Gastrocnemius medialis (tissue), 4 donors: ENCODE measurements around the gene MAP2K6. TPM values are rescaled to one million over a fixed set of nuclear protein-coding genes. Genes with fewer than 3 reads are reported as not detected.

ENCODE experiments used
- ATAC-seq, 2 donors: fragments of 150-250 bp; one replicate each; pipeline ENCODE4 v1.9.1; 2016
- DNase-seq, 2 donors: peaks; one replicate each; pipeline ENCODE4 v3.0.0-alpha.2; 2019
- H3K27ac ChIP-seq, 4 donors: fragments of 200-600 bp; sonication (generic); 1 replicate in 1 of 4; 2 replicates in 3 of 4; pipeline ENCODE4 v1.5.1; 2016 to 2018; ENCODE audit warnings: mild to moderate bottlenecking in 2 of 4, moderate library complexity in 1 of 4
- H3K27me3 ChIP-seq, 3 donors: fragments of 200-600 bp; sonication (generic) in 2 of 3; 1 replicate in 1 of 3; 2 replicates in 2 of 3; pipeline versions ENCODE4 v1.5.1 to v1.6.0; 2016 to 2019; ENCODE audit warnings: mild to moderate bottlenecking in 1 of 3, moderate library complexity in 1 of 3
- H3K36me3 ChIP-seq, 2 donors: fragments of 200-600 bp; sonication (generic) in 1 of 2; one replicate each; pipeline ENCODE4 v1.5.1; 2017 to 2018
- H3K4me1 ChIP-seq, 2 donors: fragments of 200-600 bp; sonication (generic) in 1 of 2; one replicate each; pipeline ENCODE4 v1.5.1; 2016 to 2017; ENCODE audit warnings: mild to moderate bottlenecking in 2 of 2
- H3K4me3 ChIP-seq, 4 donors: fragments of 200-600 bp; sonication (generic) in 3 of 4; 1 replicate in 1 of 4; 2 replicates in 3 of 4; pipeline ENCODE4 v1.5.1; 2016 to 2019; ENCODE audit warnings: mild to moderate bottlenecking in 2 of 4
- H3K9me3 ChIP-seq, 3 donors: fragments of 200-600 bp; sonication (generic) in 2 of 3; 1 replicate in 1 of 3; 2 replicates in 2 of 3; pipeline ENCODE4 v1.5.1; 2016 to 2019
- POLR2A ChIP-seq, 2 donors: fragments of 450-650 bp; IDR thresholded peaks; one replicate each; pipeline ENCODE4 v1.6.1; 2017; ENCODE audit warnings: antibody characterized with exemption in 2 of 2, mild to moderate bottlenecking in 2 of 2, moderate library complexity in 2 of 2
- in situ Hi-C, 4 donors: fragments of 200-750 bp; cut with MboI; loops; one replicate each; pipeline versions ENCODE4 v1.15.0 to v1.8.0; 2017; ENCODE audit warnings: low sequenced_read_pairs in 4 of 4
- intact Hi-C: fragments of 100-400 bp; cut with DNase I; formaldehyde crosslinking; loops from one replicate; pipeline ENCODE4 v1.15.1; 2023; ENCODE audit warnings: low total_unique reads
- total RNA-seq, 4 donors: library from RNA; depleted of rRNA; stranded (reverse); fragments of >200 nt; gene quantifications; one replicate each; pipeline versions ENCODE4 v1.1.0 to v1.2.3, GENCODE V29; 2016
- TF ChIP-seq, protein P1 (sequence below), 5 experiments: fragments of 450-650 bp in 3 of 5; fragments of 200-600 bp in 2 of 5; sonication (generic) in 2 of 5; IDR thresholded peaks in 4 of 5; conservative IDR thresholded peaks in 1 of 5; 1 replicate in 4 of 5; 2 replicates in 1 of 5; pipeline ENCODE4 v1.5.1; 2016 to 2019; ENCODE audit warnings: antibody characterized with exemption in 5 of 5, mild to moderate bottlenecking in 3 of 5, moderate library complexity in 3 of 5

Gene MAP2K6
- total RNA-seq, 4 donors from 2014 or later, result 35.1 to 351 (median 223) TPM

DNA sequence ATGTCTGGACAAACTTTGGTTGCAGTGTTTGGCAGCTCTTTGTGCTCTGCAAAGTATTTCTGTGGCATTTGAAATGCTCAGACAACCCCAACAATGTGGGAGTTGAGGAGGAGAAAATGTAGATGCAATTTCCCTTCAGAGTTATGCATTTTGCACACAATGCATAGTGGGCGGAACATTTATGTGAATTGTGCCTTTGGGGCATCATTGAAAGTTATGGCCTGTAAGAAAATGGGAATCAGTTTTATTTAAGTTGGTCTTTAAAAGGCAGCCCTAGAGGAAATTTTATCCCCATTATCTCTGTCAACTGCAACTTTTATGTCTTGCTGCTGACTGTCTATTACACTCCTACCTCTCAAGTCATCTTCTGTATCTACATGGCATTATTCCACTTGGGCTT lies 176.2 kb downstream of the MAP2K6 start:
- in situ Hi-C loops (loop anchor here in 2 of 4 donors (25.0 kb wide), 2 partner anchors 572 to 972 kb away; partner anchors contain the start of gene KCNJ2 (in 2 of the 2)), intact Hi-C loops (no loop called here)
- H3K36me3 ChIP-seq, result no peaks in the 10 kb centered on the region

DNA sequence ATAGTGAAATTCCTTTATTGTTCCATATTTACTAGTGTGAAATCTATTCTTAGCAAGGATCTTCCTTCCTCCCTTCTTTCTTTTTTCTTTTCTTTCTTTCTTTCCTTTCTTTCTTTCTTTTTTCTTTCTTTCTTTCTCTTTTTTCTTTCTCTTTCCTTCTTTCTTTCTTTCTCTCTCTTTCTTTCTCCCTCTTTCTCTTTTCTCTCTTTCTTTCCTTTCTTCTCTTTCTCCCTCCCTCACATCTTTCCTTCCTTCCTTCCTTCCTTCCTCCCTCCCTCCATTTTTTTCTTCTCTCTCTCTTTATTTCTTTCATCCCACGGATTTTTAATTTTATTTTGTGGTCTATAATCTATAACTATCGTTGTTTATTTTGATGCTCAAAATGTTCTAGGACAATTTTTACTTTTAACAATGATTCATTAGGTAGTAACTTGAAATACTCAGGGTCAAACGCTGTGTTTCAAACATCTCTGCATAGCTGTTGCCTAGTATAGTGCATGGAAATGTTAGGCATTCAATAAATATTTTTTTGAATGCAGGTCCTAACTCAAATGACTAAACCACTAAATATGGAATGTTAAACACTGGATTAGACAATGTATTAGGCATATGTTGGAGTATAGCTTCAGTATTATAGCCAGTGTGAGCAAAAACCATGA lies 178.3 kb downstream of the MAP2K6 start:
- H3K27me3 ChIP-seq, result no peaks in the 10 kb centered on the region
- no peak for ATAC-seq
- in situ Hi-C loops, result loop anchor here in 2 of 4 donors (25.0 kb wide), 2 partner anchors 569 to 969 kb away; partner anchors contain the start of gene KCNJ2 (in 2 of the 2)
- H3K9me3 ChIP-seq, result no peaks in the 10 kb centered on the region
- H3K4me1 ChIP-seq, result no peaks in the 10 kb centered on the region
- no peak overlapping the region for H3K4me3 ChIP-seq
- TF ChIP-seq POLR2A (IDR thresholded peaks at IDR 0.05), result no peak
- TF ChIP-seq, protein P1, sequence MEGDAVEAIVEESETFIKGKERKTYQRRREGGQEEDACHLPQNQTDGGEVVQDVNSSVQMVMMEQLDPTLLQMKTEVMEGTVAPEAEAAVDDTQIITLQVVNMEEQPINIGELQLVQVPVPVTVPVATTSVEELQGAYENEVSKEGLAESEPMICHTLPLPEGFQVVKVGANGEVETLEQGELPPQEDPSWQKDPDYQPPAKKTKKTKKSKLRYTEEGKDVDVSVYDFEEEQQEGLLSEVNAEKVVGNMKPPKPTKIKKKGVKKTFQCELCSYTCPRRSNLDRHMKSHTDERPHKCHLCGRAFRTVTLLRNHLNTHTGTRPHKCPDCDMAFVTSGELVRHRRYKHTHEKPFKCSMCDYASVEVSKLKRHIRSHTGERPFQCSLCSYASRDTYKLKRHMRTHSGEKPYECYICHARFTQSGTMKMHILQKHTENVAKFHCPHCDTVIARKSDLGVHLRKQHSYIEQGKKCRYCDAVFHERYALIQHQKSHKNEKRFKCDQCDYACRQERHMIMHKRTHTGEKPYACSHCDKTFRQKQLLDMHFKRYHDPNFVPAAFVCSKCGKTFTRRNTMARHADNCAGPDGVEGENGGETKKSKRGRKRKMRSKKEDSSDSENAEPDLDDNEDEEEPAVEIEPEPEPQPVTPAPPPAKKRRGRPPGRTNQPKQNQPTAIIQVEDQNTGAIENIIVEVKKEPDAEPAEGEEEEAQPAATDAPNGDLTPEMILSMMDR (IDR thresholded peaks at IDR 0.05 in 4 of 5, conservative IDR thresholded peaks at IDR 0.05 in 1 of 5), result no peak
- intact Hi-C loops, result no loop called here
- no peak overlapping the region for H3K27ac ChIP-seq
- DNase-seq, result no peak
- H3K36me3 ChIP-seq, result no peaks in the 10 kb centered on the region

More for the DNA sequence above, 176.2 kb downstream of the MAP2K6 start:
- Histone ChIP-seq H3K27me3 (no peaks in the 10 kb centered on the region), H3K9me3 (no peaks in the 10 kb centered on the region), H3K27ac (no peak overlapping the region), H3K4me1 (no peaks in the 10 kb centered on the region), H3K4me3 (no peak overlapping the region)
- DNase-seq (no peak), ATAC-seq (no peak)
- TF ChIP-seq, protein P1 (IDR thresholded peaks at IDR 0.05 in 4 of 5, conservative IDR thresholded peaks at IDR 0.05 in 1 of 5), result no peak
- TF ChIP-seq POLR2A (IDR thresholded peaks at IDR 0.05), result no peak

DNA sequence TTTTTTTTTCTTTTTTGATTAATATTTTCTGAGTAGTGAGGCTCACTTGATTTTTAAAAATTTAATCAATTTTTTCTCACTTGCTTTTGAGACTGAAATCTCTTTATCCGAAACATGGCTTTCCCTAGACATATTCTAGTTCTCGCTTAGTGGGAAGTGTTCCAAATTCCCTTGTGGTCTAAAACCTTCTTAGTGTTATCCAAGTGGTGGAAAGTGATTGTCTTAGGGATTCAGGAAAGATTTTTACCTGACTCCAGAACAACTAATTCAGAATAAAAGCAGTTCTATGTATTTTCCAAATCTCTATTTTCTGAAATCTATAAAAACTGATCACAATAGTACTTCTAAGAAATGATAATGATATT lies 178.8 kb downstream of the MAP2K6 start:
- Histone ChIP-seq H3K27me3 (no peaks in the 10 kb centered on the region), H3K4me1 (no peaks in the 10 kb centered on the region), H3K27ac (no peak overlapping the region), H3K36me3 (no peaks in the 10 kb centered on the region), H3K9me3 (no peaks in the 10 kb centered on the region), H3K4me3 (no peak overlapping the region)
- DNase-seq (no peak), ATAC-seq (no peak)
- in situ Hi-C loops, result loop anchor here in 2 of 4 donors (25.0 kb wide), 2 partner anchors 569 to 969 kb away; partner anchors contain the start of gene KCNJ2 (in 2 of the 2)
- TF ChIP-seq, protein P1 (IDR thresholded peaks at IDR 0.05 in 4 of 5, conservative IDR thresholded peaks at IDR 0.05 in 1 of 5), result no peak
- TF ChIP-seq POLR2A (IDR thresholded peaks at IDR 0.05), result no peak
- intact Hi-C loops, result no loop called here

DNA sequence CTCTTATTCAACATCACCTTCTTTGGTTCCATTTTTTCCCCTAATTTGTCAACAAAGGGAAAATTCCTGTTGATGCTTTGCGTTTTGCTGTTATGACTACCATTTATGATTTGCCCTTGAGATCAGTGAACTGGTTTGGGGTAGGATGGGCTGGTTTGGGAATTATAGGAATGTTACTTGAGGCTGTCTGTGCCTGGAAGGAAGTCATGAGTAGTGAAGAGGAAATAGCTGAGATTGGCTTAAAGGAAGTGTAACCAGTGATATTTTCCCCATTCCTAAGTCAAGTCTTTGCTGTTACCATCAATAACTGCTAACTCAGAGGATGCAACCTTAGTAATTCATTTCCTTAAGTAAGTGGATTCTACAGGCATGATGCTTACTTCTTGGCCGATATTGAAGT lies 179.2 kb downstream of the MAP2K6 start:
- no peaks in the 10 kb centered on the region for H3K9me3 ChIP-seq
- no peaks in the 10 kb centered on the region for H3K36me3 ChIP-seq
- no peak overlapping the region for H3K27ac ChIP-seq
- no peak overlapping the region for H3K4me3 ChIP-seq
- DNase-seq (no peak), ATAC-seq (no peak)
- no peaks in the 10 kb centered on the region for H3K27me3 ChIP-seq
- intact Hi-C loops, result no loop called here
- in situ Hi-C loops, result loop anchor here in 2 of 4 donors (25.0 kb wide), 2 partner anchors 569 to 969 kb away; partner anchors contain the start of gene KCNJ2 (in 2 of the 2)
- TF ChIP-seq, protein P1 (IDR thresholded peaks at IDR 0.05 in 4 of 5, conservative IDR thresholded peaks at IDR 0.05 in 1 of 5), result no peak
- TF ChIP-seq POLR2A (IDR thresholded peaks at IDR 0.05), result no peak
- no peaks in the 10 kb centered on the region for H3K4me1 ChIP-seq
